22Rv1 (cell line): ENCODE results near the gene RNGTT.

Source experiments
- H3K27ac ChIP-seq: fragments of 450-650 bp; 2 replicates; pipeline ENCODE4 v1.5.1; 2017
- CTCF ChIP-seq: fragments of 450-650 bp; IDR thresholded peaks from 2 replicates; pipeline ENCODE4 v1.5.1; 2017; ENCODE audit warnings: mild to moderate bottlenecking
- ZFX ChIP-seq: fragments of 450-650 bp; IDR thresholded peaks from 2 replicates; pipeline ENCODE4 v1.6.1; 2017; ENCODE audit warnings: antibody characterized with exemption, borderline replicate concordance

Gene RNGTT

GRCh38 chr6:89007209-89008000 is 44.0 kb upstream of the RNGTT start:
- H3K27ac ChIP-seq, result no peak overlapping the region
- TF ChIP-seq ZFX (no peak), CTCF (no peak)

GRCh38 chr6:89002523-89002922 is 39.1 kb upstream of the RNGTT start:
- TF ChIP-seq CTCF (no peak), ZFX (no peak)
- no peak overlapping the region for H3K27ac ChIP-seq

GRCh38 chr6:88997327-88997726 is 33.9 kb upstream of the RNGTT start:
- TF ChIP-seq ZFX, result no peak
- no peak for TF ChIP-seq CTCF
- H3K27ac ChIP-seq, result no peak overlapping the region

- TF ChIP-seq ZFX, result no peak
- no peak for TF ChIP-seq CTCF
Measured at GRCh38 chr6:88992741-88993552, 29.5 kb upstream of the RNGTT start.

GRCh38 chr6:88989215-88989614 is 25.8 kb upstream of the RNGTT start:
- H3K27ac ChIP-seq, result no peak overlapping the region
- TF ChIP-seq CTCF (no peak), ZFX (no peak)

More at GRCh38 chr6:88992741-88993552, 29.5 kb upstream of the RNGTT start:
- no peak overlapping the region for H3K27ac ChIP-seq

- TF ChIP-seq ZFX, result no peak
- TF ChIP-seq CTCF, result no peak
- H3K27ac ChIP-seq, result no peak overlapping the region
Measured at GRCh38 chr6:88987922-88988321, 24.5 kb upstream of the RNGTT start.

- TF ChIP-seq CTCF (no peak), ZFX (no peak)
- no peak overlapping the region for H3K27ac ChIP-seq
Measured at GRCh38 chr6:88985901-88986300, 22.5 kb upstream of the RNGTT start.
